IPS-11a (cell line): Measurements from ENCODE around the gene ZNF304.
"Not testable (repeated sequence)": the region's sequence is repeated elsewhere in the genome, so short reads cannot be mapped to it uniquely, and the experiment has no call there.

Source experiments
- H3K4me3 ChIP-seq: one replicate; pipeline ENCODE4 v1.5.1; 2013; ENCODE audit warnings: low read depth, low read length, control low read depth

The ZNF304 gene

GRCh38 chr19:57359300-57359699, 8.2 kb downstream of the ZNF304 start:
- H3K4me3 ChIP-seq, result no peak overlapping the region

- peak overlapping the region; percentile 79 for H3K4me3 ChIP-seq
These were observed 11.3 kb downstream of the ZNF304 start for GRCh38 chr19:57362419-57362818.

GRCh38 chr19:57362997-57363687, 12.1 kb downstream of the ZNF304 start, which contains the start of the genes TRAPPC2B and ZNF547:
TSS of gene TRAPPC2B (plus strand) at chr19:57363551. CDS start at chr19:57364834, 1,283 bp downstream.
TSS of gene ZNF547 (plus strand) at chr19:57363551. CDS start at chr19:57368556, 5,005 bp downstream.
- peak within 1 kb of the TSS; percentile 79 for H3K4me3 ChIP-seq

- H3K4me3 ChIP-seq, result peak overlapping the region; percentile 79
These were observed 12.7 kb downstream of the ZNF304 start for GRCh38 chr19:57363688-57364181.

GRCh38 chr19:57366776-57367175, 15.7 kb downstream of the ZNF304 start:
- H3K4me3 ChIP-seq, result no peak overlapping the region

- H3K4me3 ChIP-seq, result no peak overlapping the region
These were observed 23.1 kb downstream of the ZNF304 start for GRCh38 chr19:57374179-57374578.

- not testable (repeated sequence) for H3K4me3 ChIP-seq
These were observed 23.6 kb downstream of the ZNF304 start for GRCh38 chr19:57374647-57375046.

GRCh38 chr19:57376151-57376550, 25.1 kb downstream of the ZNF304 start:
- H3K4me3 ChIP-seq, result no peak overlapping the region

GRCh38 chr19:57377498-57378146, 26.6 kb downstream of the ZNF304 start:
- H3K4me3 ChIP-seq, result no peak overlapping the region

GRCh38 chr19:57380923-57381322, 29.9 kb downstream of the ZNF304 start:
- no peak overlapping the region for H3K4me3 ChIP-seq

- no peak overlapping the region for H3K4me3 ChIP-seq
These were observed 31.9 kb downstream of the ZNF304 start for GRCh38 chr19:57382806-57383488.

- H3K4me3 ChIP-seq, result peak overlapping the region; percentile 45
These were observed 38.2 kb downstream of the ZNF304 start for GRCh38 chr19:57389194-57389729.

GRCh38 chr19:57389730-57390598, 38.9 kb downstream of the ZNF304 start, which contains the start of gene ZNF548:
TSS of gene ZNF548 (plus strand) at chr19:57389854. CDS start at chr19:57390100, 246 bp downstream.
- peak within 1 kb of the TSS; percentile 79 for H3K4me3 ChIP-seq

- no peak overlapping the region for H3K4me3 ChIP-seq
These were observed 44.6 kb downstream of the ZNF304 start for GRCh38 chr19:57395710-57396109.

GRCh38 chr19:57398868-57399267, 47.8 kb downstream of the ZNF304 start:
- H3K4me3 ChIP-seq, result no peak overlapping the region

GRCh38 chr19:57403737-57404563, 52.9 kb downstream of the ZNF304 start:
- no peak overlapping the region for H3K4me3 ChIP-seq

- no peak overlapping the region for H3K4me3 ChIP-seq
These were observed 55.5 kb downstream of the ZNF304 start for GRCh38 chr19:57406516-57407123.
